ENCODE data around the gene G3BP2.
"Not testable (repeated sequence)": the region's sequence is repeated elsewhere in the genome, so short reads cannot be mapped to it uniquely, and the experiment has no call there.

G3BP2 gene

DNA sequence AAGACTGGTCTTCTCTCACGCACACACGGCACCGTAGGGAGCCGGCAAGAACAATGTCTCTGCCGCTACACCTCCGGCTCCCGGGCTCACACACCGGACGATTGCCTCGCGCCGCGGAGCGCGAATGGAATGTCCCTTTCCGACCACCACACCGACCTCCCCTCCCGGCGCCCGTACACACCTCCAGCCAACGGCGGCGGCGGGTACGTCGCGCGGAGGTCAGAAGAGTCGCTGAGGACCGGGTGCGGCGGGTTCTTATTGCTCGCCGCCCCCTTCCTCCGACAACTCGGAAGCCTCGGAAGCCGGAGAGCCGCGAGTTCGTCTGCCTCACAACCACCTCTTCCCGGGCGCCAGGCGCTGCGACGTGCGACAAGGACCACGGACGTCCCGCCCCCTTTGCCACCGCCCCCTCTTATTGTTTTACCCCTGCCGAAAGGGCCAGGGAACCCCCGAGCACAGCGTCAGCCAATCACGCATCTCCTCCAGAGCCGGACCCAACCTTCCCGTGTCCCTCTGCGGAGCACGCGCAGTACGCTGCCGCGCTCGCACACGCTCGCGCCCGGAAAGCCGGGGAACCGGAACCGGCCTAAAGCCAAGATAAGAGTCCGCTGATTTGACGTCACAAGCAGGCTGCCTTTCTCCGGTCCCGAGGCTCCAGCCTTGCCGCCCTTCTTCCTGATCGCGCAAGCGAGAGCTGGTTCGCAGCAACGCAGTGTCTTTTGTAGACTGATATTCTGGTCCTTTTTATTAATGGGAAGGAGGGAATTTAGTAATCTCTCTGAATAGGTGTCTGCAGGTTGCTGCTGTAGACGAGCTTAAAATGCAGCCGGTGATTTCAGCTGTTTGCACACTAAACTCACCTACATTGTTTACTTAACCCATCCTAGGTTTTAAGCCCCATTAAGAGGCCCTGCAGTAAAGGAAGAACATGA is at the start of gene G3BP2:
Gene G3BP2, minus strand, starts transcription at position 385 of the 932 bp plus-strand sequence. CDS start 11,386 bp downstream, outside the sequence.
- TF ChIP-seq POLR2A (IDR thresholded peaks at IDR 0.05; ENCODE audit: low read depth, low read length) = peak; percentile 74
- DNase-seq (ENCODE audit: insufficient read length, low spot score) = peak; percentile 76
- peak; percentile 83 for FAIRE-seq

DNA sequence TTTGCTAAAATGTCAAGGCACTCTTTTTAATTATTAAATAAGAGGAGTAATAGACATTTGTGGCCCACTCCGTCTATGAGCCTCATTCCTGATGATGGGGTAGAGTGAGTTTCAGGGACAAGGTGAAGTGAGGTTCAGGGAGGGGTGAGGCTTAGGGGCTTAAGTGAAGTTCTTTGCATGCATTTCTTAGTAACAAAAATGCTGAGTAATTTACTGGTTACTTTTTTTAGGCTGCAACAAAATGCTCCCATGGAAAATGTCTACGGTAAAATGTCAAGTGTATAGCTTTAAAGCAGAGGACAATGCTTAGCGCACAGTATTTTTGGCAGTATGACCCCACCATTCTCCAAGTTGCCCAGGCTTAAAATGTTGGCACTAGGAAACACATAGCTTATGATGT is 49.2 kb upstream of the G3BP2 start:
- TF ChIP-seq POLR2A (IDR thresholded peaks at IDR 0.05; ENCODE audit: low read depth, low read length) = no peak
- no peak for FAIRE-seq

DNA sequence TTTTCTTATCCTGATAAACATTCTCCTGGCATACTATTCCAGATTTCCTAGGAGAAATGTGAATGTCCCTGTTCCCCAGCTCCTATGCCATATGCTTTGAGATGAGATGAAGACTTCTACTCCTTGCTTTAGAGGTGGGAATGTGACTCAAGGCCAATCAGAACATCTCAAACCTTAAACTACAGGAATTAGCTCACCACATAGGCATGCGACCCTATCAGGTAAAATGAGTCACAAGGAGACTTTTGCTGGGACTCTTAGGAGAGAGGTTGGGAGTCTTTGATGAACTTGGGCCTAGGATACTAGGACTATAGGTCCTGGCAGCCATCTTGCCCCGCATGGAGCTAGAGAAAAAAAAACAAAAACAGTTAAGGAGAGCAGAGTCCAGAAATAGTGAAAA is 45.3 kb upstream of the G3BP2 start:
- FAIRE-seq (no peak), DNase-seq (ENCODE audit: insufficient read length, low spot score) (no peak)
- no peak for TF ChIP-seq POLR2A (IDR thresholded peaks at IDR 0.05; ENCODE audit: low read depth, low read length)

More for the DNA sequence above, 49.2 kb upstream of the G3BP2 start:
- no peak for DNase-seq (ENCODE audit: insufficient read length, low spot score)

DNA sequence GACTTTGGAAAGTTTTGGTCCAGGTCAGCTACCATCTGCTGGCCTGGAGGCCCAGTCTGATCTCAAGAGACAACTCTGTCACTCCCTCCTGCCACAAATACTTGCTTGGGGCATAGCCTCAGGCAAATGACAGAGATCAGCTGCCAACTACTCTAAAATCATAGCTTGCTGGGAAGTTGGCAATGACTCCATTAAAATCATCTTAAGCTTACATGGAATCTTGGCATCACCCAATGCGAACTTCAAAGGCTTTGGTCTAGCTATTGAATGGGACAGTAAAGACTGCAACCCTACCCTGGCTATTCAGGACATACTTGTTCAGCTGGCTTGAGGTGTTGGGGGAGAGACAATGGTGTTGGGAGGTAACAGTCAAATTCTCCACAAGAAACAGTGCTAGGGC is 44.2 kb upstream of the G3BP2 start:
- FAIRE-seq = no peak
- DNase-seq (ENCODE audit: insufficient read length, low spot score) = no peak

DNA sequence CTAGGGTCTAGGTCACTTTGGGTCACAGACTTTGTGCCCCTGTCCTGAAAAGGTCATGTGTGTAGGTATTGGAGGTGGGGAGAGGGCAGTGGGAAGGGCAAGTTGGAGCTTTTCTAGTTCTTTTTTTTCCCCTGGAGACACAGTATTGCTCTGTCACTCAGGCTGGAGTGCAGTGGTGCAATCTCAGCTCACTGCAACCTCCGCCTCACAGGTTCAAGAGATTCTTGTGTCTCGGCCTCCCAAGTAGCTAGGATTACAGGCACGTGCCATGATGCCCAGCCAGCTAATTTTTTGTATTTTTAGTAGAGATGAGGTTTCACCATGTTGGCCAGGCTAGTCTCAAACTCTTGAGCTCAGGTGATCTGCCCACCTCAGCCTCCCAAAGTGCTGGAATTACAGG is 42.8 kb upstream of the G3BP2 start:
- DNase-seq (ENCODE audit: insufficient read length, low spot score); FAIRE-seq: not testable (repeated sequence)

More for the DNA sequence above, 44.2 kb upstream of the G3BP2 start:
- TF ChIP-seq POLR2A (IDR thresholded peaks at IDR 0.05; ENCODE audit: low read depth, low read length) = no peak

DNA sequence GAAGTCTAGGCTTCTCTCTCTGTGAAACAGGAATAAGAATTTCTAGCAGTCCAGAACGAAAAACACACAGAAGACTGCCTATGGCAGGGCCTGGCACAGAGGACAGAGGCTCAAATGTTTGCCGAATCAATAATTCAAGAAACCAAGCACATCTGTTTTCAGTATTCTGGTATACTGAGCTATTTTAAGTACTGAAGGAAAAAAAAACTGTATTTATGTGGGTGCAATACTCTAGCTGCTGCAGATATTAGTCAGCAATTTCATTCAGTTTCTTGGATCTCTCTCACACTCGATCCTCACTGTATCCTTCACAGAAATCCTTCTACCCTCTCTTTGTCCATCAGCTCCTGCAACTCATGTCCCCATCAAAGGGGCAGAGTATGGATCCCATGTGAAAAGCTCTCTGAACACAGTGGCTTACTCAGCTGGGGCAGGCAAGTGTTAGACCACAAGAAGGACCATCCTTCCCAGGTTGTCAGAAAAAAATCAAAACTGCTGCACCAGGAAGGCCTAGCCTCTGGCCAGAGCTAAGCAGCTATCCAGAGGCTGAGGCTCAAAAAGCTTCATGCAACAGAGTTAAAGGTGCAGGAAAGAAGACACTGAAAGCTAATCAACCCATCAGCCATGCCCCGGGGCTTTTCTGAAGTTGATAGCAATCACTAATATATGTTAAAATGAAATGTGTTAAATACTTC is 42.0 kb upstream of the G3BP2 start:
- FAIRE-seq (no peak), DNase-seq (ENCODE audit: insufficient read length, low spot score) (no peak)
- no peak for TF ChIP-seq POLR2A (IDR thresholded peaks at IDR 0.05; ENCODE audit: low read depth, low read length)

DNA sequence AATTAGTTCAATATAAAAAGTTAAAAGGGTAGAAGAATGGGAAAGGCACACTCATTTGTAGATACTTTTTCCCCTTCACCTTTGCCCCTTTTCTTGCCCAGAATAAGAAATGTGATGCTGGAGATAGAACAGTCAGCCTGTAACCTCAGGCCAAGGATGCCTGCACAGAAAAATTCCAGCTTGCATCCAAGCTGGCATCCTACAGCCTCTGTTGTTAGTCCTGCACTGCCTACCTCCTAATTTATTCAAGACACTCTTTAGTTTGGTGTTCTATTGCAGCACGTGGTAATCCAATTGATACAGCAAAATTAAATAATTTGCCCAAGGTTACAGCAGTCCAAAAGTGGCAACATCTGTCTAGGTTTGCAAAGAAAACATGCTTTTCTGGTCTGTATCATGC is 41.5 kb upstream of the G3BP2 start:
- FAIRE-seq (no peak), DNase-seq (ENCODE audit: insufficient read length, low spot score) (no peak)
- TF ChIP-seq POLR2A (IDR thresholded peaks at IDR 0.05; ENCODE audit: low read depth, low read length) = no peak

DNA sequence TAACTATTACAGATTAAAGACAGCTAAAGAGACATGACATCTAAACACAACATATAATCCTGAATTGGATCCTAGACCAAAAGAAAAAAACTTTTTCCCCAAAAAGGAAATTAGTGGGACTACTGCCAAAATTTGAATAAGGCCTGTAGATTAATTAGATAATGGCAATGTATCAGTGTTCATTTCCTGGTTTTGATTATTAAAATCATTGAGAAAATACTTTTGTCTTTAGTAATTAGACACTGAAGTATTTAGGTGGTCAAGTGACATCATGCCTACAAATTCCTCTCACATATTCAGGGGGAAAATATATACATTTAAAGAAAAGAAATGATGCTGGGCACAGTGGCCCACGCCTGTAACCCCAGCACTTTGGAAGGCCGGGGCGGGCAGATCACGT is 40.8 kb upstream of the G3BP2 start:
- FAIRE-seq = no peak
- no peak for TF ChIP-seq POLR2A (IDR thresholded peaks at IDR 0.05; ENCODE audit: low read depth, low read length)
- DNase-seq (ENCODE audit: insufficient read length, low spot score) = no peak

DNA sequence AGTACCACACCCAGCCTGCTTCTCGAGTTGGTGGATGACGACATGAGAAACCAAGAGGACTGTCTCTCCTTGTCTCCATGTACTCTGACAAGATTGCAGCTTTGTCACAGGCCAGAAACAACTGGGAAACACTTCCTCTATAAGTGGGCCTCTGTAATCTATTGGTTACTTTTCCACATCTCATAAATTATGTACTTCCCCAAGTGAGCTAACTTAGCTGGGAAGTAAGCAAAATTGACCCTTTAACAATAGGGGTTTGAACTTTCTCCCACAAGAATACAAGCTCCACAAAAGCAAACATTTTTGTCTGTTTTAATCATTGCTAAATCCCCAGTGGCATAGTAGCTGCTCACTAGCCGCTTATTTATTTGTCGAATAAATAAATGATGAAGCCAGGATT is 37.0 kb upstream of the G3BP2 start:
- DNase-seq (ENCODE audit: insufficient read length, low spot score) (no peak), FAIRE-seq (no peak)
- no peak for TF ChIP-seq POLR2A (IDR thresholded peaks at IDR 0.05; ENCODE audit: low read depth, low read length)

DNA sequence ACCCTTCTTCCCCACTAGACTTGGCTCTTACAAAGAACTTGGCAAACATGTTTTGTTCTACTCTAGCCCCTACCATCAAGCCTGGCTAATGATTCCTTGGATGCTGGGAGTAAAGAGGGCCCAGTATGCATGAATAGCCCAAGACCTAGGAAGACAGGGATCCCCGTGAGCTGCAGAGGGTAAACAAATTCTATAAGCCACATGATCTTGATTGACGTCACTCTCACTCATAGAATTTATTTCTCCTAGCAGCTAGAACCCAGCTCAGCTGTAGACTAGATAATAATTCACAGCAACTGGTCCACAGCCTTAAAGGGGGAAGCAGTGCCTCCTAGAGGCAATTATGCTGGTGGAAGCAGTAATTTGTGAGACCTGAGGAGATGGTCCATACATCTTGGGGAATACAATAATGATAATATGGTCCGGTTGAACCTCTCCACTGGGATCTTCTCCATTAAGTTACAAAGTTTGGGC is 35.0 kb upstream of the G3BP2 start:
- no peak for TF ChIP-seq POLR2A (IDR thresholded peaks at IDR 0.05; ENCODE audit: low read depth, low read length)
- DNase-seq (ENCODE audit: insufficient read length, low spot score) (no peak), FAIRE-seq (no peak)

DNA sequence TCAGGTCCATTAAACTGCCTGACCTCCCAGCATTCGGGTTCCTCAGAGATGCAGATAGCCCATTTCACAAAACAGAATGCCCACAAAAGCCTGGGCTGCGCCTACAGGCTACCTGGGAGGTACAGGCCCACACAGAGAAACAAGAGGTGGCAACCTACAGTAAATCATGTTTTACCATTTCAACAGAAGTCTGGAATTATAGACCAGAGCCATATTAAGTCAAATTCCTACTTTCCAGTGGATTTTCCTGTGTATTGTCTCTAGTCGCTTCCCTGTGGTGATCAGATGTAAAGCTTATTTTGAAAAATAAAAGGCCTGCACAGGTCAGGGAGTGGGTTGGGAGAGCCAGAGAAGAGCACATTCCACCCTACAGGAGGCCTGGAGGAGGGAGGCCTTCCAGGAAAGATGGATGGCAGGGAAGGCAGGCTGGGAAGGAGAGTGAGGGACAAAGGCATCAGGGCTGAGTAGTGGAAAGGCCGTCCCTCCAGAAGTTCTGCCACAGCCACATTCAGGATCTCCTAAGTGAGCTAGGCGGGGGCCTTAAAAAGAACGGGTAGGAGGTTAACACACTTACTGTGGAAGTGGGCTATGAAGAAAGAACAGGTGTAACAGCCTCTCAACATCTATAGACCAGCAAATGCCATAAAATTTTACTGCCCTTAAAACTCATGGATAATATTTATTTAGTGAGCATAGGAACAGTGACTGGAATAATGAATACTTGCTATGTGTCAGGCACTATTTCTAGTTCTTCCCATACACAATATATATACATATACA is 32.2 kb upstream of the G3BP2 start:
- FAIRE-seq = no peak
- DNase-seq (ENCODE audit: insufficient read length, low spot score) = no peak

DNA sequence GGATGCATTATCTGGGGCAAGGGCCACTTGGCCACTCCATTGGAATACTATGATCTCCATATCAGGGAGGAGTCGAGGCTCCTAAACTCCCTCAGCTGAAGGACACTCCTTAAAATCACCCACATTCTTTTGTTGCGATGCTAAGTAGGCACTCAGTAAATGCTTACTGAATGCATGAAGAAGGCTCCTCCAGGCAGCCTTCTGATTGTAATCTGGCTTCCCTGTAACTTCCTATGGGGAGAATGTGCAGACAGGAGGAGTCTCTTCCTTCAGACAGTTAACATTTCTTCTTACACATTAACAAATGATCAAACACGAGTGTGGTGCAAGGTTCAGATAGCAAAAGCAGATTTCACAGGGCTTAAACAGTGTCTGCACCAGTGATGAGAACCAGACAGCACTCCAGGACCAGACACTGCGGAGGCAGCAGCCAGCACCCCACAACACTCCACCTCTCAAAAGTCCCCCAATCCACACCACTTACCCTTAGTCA is 29.8 kb upstream of the G3BP2 start:
- TF ChIP-seq POLR2A (IDR thresholded peaks at IDR 0.05; ENCODE audit: low read depth, low read length) = no peak
- no peak for DNase-seq (ENCODE audit: insufficient read length, low spot score)
- FAIRE-seq = no peak

More for the DNA sequence above, 32.2 kb upstream of the G3BP2 start:
- TF ChIP-seq POLR2A (IDR thresholded peaks at IDR 0.05; ENCODE audit: low read depth, low read length) = no peak

DNA sequence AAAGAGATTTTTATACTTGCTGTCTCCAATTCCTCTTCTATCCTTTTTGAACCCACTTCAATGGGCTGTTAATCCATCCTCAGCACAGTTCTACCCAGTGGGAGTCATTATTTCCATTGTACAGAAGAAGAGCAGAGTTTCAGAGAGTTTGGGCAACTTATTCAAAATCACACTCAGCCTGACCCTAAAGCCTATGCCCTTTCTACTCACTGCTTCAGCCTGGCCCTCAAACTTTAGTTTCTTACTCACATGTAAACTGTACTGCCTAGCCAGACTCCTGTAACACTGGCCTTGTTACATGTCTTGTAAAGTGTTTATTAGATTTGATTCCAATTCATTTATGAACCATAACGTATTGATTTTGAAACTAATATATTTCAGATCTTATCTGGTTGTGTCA is 26.1 kb upstream of the G3BP2 start:
- no peak for TF ChIP-seq POLR2A (IDR thresholded peaks at IDR 0.05; ENCODE audit: low read depth, low read length)
- DNase-seq (ENCODE audit: insufficient read length, low spot score) (no peak), FAIRE-seq (no peak)

DNA sequence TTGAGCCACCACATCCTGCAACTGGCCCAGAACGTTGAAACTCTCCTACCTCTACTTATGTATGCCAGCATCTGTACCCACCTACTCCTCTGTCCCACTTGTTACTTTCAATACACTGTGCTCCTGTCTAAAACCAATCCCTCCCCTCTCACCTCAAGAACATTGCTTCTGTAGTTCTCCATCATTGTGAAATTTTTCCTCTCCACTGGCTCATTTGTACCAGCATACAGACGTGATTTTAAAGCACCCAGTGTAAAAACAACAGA is 25.7 kb upstream of the G3BP2 start:
- FAIRE-seq (no peak), DNase-seq (ENCODE audit: insufficient read length, low spot score) (no peak)
- no peak for TF ChIP-seq POLR2A (IDR thresholded peaks at IDR 0.05; ENCODE audit: low read depth, low read length)
